ENCODE results near the gene SLC30A5.
"Not testable (repeated sequence)": the region's sequence is repeated elsewhere in the genome, so short reads cannot be mapped to it uniquely, and the experiment has no call there.

SLC30A5 gene

GRCh38 chr5:69093771-69094482 is at the start of gene SLC30A5:
Gene SLC30A5 (plus strand): TSS chr5:69094014. CDS start chr5:69094256, 242 bp downstream.
- DNase-seq, result peak; percentile 100

DNA sequence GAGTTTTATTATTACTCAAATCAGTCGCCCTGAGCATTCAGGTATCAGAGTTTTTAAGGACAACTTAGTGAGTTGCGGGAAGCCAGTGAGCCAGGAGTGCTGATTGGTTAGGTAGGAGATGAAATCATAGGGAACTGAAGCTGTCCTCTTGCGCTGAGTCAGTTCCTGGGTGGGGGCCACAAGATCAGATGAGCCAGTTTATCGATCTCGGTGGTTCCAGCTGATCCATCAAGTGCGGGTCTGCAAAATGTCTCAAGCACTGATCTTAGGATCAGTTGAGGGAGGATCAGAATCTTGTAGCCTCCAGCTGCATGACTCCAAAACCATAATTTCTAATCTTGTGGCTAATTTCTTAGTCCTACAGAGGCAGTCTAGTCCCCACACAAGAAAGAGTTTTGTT is 48.6 kb upstream of the SLC30A5 start:
- not testable (repeated sequence) for DNase-seq

GRCh38 chr5:69046375-69046957 is 47.3 kb upstream of the SLC30A5 start:
- DNase-seq, result no peak

DNA sequence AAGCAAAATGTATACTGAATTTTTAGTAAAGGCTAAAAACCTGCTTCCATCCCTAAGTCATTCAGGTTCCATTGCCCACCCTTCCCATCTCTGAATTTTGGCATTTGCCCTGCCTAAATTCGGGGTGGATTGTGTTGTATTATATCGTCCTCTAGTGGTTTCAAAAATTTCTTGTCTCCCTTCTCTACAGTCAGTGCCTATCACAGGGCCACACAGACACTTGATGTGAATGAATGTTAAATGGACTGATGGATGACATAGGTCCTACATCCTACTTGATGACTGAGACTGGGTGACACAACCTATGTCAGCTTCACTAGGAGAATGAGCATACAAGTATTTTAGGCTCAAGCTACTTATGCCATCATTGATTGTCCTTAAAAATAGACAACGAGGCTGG is 45.6 kb upstream of the SLC30A5 start:
- DNase-seq, result no peak

GRCh38 chr5:69049151-69049550 is 44.7 kb upstream of the SLC30A5 start:
- no peak for DNase-seq

DNA sequence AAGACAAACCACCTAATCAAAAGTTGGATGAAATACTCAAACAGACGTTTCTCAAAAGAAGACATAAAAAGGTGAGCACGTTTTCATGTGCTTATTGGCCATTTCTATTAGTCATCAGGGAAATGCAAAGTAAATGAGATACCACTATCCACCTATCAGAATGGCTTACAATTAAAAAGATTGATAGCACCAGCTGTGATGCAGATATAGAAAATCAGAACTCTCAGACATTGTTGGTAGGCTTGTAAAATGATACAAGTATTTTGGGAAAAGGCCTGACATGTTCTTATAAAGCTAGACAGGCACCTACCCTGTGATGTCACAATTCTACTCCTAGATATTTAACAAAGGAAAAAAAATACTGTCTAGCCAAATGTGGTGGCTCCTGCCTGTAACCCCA is 44.0 kb upstream of the SLC30A5 start:
- no peak for DNase-seq

- DNase-seq, result no peak
Measured at GRCh38 chr5:69050214-69050613, 43.6 kb upstream of the SLC30A5 start.

GRCh38 chr5:69052181-69052580 is 41.6 kb upstream of the SLC30A5 start:
- DNase-seq, result no peak

DNA sequence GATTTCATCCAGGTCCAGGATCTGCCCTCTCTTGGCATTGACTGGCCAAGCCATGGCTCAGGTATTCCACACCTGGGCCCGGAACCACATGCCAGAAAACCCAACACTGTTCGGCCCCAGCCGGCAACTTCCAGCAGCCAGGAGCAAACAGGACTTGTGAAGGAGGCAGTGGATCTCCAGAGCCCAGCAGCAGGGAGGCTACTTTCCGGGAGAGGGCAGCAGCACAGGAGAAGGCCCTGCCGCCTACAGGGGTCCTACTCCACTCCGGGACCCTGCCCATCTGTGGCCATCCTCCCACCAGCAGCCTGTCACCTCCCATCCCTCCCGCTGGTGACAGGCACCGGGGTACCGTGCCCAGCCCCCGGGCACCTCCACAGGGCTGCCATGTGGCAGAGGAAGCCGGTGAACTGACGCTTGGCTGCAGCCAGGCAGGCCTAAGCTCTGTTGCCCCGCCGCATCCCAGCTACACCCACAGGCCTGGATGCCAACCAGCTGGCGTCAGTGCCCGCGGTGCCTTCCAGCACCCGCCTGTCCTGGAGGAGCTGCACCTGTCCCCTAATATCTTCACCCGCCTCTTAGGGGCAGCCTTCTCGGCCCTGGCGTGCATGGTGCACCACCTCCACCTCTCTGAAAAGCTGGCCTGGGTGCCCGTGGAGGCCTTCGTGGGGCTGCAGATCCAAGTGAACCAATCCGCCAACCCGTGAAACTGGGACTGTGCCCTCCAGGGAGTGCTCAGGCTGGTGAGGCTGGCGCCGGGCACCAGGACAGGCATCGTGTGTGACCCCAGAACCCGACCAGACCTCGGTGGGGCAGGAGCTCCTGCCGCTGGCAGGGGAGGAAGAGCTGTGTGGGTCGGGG is 18.9 kb upstream of the SLC30A5 start:
- DNase-seq, result no peak

DNA sequence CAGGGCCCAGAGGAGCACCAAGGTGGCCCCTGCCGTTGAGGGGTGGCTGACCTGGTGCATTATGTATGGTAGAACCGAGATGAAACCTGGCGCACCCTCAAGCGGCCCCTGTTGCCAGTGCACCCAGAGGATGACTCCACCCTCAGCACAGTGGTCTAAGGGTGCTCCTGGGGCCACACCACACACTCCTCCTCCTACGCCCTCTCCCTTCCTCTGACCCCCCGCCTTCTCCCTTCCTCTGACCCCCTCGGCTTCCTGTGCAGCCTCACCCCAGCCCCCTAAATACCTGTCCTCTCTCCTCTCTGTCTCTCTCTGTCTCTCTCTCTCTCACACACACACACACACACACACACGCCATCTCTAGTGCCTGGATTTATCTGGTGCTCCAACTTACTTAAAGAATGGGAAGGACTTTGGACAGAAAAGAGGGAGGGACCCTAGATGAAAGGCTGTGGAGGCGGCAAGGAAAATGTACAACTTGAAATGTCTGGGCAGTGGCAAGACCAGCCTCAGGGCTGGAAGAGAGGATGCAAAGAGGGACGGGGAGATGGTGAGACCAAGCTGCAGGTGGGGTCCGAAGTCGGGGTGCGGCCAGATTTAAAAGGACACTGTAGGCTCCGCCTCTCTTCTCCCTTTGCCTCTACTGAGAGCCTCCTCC is 18.2 kb upstream of the SLC30A5 start:
- DNase-seq, result no peak

DNA sequence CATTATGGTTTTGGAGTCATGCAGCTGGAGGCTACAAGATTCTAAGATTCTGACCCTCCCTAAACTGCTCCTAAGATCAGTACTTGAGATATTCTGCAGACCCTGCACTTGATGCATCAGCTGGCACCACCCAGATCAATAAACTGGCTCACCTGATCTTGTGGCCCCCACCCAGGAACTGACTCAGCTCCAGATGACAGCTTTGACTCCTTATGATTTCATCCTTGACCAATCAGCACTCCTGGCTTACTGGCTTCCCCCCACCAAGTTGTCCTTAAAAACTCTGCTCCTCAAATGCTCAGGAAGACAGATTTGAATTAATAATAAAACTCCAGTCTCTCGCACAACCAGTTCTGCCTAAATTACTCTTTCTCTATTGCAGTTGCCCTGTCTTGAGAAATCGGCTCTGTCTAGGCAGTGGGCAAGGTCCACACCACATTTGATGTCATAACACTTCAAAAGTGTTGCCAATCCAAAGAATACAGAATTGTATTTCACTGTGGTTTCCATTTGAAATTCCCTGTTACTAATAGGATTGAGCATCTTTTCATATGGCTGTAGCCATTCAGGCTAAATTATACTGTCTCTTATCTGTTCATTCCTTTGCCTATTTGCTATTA is 14.8 kb upstream of the SLC30A5 start:
- DNase-seq, result no peak

- no peak for DNase-seq
Measured at GRCh38 chr5:69079556-69079955, 14.3 kb upstream of the SLC30A5 start.

GRCh38 chr5:69083412-69083811 is 10.4 kb upstream of the SLC30A5 start:
- DNase-seq, result peak; percentile 8

- DNase-seq, result no peak
Measured at GRCh38 chr5:69084195-69084594, 9.6 kb upstream of the SLC30A5 start.

DNA sequence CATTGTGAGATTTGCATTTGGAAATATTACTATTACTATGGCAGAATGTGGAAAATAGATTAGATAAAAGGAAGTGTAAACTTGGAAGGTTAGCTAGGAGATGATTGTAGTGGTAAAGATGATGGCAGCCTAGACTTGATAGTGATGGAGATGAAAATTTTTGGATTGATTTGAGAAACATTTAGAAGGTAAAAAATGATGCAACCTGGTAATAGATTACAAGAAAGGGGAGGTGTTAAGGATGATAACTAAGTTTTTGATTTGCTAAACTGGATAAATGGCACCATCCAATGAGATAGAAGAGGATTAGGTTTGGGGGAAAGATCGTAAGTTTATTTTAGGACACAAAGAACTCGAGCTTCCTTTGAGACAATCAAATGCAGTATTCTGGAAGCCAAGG is 8.9 kb upstream of the SLC30A5 start:
- no peak for DNase-seq

DNA sequence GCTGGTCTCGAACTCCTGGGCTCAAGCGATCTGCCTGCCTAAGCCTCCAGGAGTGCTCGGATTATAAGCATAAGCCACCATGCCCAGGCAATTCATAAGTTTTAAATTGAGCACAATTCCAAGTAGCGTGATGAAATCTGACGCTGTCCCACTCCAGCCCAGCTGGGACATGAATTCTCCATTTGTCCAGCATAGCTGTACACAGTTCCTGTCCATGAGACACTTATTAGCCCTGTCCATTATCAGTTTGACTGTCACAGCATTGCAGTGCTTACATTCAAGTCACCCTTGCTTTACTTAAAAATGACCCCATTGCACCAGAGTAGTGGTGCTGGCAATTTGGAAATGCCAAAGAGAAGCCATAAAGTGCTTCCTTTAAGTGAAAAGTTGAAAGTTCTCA is 7.6 kb upstream of the SLC30A5 start:
- no peak for DNase-seq

DNA sequence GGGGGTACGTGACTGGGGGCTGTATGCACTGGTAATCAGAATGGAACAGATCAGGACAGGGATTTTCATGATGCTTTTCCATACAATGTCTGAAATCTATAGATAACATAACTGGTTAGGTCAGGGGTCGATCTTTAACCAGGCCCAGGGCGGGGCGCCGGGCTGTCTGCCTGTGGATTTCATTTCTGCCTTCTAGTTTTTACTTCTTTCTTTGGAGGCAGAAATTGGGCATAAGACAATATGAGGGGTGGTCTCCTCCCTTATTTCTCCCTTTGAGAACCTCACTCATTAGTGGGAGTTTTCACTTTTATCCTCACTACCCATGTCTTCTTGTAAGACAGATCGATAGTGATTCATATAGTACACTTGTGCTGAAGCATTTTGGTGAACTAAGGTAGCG is 5.8 kb upstream of the SLC30A5 start:
- DNase-seq, result not testable (repeated sequence)

- DNase-seq, result no peak
Measured at GRCh38 chr5:69090158-69090557, 3.7 kb upstream of the SLC30A5 start.

GRCh38 chr5:69091771-69092170 is 2.0 kb upstream of the SLC30A5 start:
- no peak for DNase-seq

- no peak for DNase-seq
Measured at GRCh38 chr5:69092969-69093368, 845 bp upstream of the SLC30A5 start.

GRCh38 chr5:69099302-69099701 is 5.5 kb downstream of the SLC30A5 start:
- no peak for DNase-seq

DNA sequence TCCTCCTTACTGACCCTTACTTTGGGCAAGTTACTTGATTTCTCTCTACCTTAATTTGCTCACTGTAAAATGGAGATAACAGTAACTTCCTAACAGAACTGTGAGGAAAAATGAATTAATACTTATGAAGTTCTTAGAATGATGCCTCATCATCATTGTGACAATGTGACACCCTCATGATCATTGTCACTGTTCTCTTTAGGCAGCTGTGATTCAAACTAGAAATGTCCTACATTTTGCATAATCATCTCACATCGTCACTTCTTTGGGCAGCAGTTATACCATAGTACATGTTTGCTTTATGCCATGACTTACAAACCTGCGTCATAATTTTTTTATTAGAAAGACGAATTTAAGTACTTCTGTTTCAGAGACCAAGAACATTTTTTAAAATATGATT is 9.7 kb downstream of the SLC30A5 start:
- no peak for DNase-seq
